Fibroblast of mammary gland (primary cell): ENCODE measurements around the gene GVQW3.

Experiments used
- DNase-seq: peaks from one replicate; pipeline ENCODE4 v3.0.0-alpha.2; 2010; ENCODE audit warnings: low read depth
- H3K4me3 ChIP-seq: 2 replicates; pipeline ENCODE4 v1.5.1; 2011; ENCODE audit warnings: low read depth, mild to moderate bottlenecking, low read length, moderate library complexity; ENCODE audit not compliant: control insufficient read depth
- TF ChIP-seq, protein P1 (sequence below): conservative IDR thresholded peaks from 2 replicates; pipeline ENCODE4 v1.5.1; 2011; ENCODE audit warnings: low read depth, low read length, inconsistent platforms; ENCODE audit not compliant: control insufficient read depth, insufficient read depth

Gene GVQW3

DNA sequence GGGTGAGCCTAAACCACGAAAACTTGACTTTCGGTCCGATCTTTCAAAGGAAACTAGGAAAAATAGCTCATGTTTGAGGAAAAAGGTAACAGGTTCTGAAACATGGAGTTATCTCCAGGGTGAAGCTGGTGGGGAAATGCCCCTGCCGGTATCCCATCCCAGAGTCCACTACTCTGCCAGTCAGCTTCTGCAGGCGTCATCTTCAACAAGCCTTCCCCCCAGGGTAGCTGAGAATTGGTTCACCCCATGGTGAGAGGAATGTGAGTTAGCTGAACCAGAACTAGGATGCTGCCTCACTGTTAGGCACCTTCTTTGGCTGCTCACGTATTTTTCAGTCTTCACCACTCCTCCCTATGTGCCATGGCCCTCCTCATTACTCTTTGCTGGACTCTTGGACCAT lies 1.1 kb downstream of the GVQW3 start:
- TF ChIP-seq, protein P1, sequence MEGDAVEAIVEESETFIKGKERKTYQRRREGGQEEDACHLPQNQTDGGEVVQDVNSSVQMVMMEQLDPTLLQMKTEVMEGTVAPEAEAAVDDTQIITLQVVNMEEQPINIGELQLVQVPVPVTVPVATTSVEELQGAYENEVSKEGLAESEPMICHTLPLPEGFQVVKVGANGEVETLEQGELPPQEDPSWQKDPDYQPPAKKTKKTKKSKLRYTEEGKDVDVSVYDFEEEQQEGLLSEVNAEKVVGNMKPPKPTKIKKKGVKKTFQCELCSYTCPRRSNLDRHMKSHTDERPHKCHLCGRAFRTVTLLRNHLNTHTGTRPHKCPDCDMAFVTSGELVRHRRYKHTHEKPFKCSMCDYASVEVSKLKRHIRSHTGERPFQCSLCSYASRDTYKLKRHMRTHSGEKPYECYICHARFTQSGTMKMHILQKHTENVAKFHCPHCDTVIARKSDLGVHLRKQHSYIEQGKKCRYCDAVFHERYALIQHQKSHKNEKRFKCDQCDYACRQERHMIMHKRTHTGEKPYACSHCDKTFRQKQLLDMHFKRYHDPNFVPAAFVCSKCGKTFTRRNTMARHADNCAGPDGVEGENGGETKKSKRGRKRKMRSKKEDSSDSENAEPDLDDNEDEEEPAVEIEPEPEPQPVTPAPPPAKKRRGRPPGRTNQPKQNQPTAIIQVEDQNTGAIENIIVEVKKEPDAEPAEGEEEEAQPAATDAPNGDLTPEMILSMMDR, result no peak
- no peak for DNase-seq
- H3K4me3 ChIP-seq, result no peak overlapping the region

DNA sequence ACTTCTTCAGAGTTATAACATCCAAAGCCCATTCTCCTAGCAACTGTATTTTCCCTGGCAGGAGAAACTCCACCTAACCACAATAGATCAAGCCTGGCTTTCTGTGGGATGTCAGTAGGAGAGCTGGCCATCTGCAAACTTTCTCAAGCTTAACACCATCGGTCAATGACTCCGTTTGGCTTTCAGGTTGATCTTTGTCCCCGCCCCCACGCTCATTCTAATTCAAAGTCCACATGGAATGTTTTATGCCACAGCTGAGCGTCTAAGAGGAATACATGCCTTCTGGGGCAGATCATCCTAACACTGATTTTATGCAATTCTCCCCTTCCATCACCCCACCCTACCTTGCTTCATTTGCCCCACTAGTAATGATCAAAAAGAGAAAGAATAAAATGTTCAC lies 4.8 kb downstream of the GVQW3 start:
- peak; percentile 19 for DNase-seq
- H3K4me3 ChIP-seq, result no peak overlapping the region
- TF ChIP-seq, protein P1, result no peak

DNA sequence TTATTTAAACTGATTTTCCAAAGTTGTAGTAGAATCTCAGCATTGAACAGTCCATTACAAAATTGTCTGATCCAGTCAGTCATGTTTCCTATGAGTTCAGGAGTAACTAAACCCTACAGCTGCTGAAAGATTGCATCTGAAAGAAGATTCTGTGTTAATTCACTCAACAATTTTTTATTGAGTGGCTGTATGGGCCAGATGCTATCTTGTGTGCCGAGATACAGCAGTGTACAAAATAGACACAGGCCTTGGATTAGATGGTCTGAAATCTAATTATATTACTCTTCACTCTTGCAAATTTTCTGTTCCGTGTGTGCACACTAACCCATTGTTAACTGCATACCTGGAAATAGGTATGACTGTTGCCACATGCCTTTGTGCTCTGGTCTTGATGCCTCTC lies 7.3 kb downstream of the GVQW3 start:
- no peak overlapping the region for H3K4me3 ChIP-seq

DNA sequence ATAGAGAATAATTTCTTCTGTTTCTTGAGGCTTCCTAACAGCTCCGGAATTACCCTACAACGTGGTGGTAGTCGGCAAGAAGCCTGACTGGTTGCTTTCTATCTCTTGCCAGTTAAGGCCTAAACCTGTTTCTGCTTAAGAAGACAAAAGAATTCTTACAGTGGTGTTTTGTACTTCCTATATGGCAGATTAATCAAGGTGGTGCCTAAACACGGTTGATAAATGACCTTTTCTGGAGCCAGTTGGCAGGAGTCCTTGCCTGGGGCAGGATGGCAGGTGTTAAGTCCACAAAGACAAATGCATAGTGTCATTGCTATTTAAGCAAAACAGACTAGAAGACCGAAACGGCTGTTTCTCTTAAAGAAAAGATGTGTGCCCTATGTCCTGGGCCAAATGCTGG lies 9.9 kb downstream of the GVQW3 start:
- no peak for DNase-seq
- no peak overlapping the region for H3K4me3 ChIP-seq
- TF ChIP-seq, protein P1, result no peak

More for the DNA sequence above, 7.3 kb downstream of the GVQW3 start:
- no peak for DNase-seq
- TF ChIP-seq, protein P1, result no peak

DNA sequence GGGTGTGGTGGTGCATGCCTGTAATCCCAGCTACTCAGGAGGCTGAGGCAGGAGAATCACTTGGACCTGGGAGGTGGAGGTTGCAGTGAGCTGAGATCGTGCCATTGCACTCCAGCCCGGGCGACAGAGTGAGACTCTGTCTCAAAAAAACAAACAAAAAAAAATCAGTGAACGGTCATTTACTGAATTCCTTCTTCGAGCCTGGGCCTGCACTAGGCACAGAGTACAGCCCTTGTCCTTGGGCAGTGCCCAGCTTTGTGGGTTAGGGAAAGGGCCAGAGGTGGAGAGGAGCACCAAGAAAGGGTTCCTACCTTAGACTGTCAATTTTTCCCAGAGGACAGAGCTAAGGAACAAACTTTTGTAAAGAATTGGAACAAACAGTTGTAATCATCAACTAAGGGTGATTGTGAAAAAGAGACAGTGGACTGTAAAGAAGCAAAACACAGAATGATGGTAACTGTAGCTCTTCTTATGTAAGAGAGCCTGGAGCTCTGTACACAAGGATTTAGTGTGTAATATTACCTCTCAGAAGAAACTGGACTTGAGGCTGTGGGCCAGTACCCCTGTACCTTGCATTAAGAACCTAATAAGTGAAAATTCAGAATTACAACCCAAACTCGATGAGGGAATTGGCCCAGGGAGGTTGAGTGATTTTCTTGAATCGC lies 10.8 kb downstream of the GVQW3 start:
- DNase-seq, result no peak
- TF ChIP-seq, protein P1, result no peak
- no peak overlapping the region for H3K4me3 ChIP-seq

DNA sequence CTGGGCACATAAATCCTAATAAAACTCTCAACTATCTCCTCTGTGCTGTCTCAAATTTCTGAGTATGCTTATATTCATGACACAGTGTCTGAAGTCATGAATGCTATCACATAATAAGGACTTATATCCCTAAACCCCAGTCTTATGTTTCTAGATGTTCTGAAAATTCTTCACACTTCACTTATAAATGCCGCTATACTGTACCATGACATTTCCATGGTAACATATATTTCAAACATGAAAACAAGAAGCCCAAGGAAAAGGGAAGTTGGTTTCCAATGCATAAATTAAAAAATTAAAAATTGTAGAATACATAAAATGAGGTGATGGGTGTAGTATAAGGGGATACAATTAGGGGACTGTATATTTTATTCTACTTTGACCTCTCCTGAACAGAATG lies 11.7 kb downstream of the GVQW3 start:
- TF ChIP-seq, protein P1, result no peak
- no peak for DNase-seq
- H3K4me3 ChIP-seq, result no peak overlapping the region

DNA sequence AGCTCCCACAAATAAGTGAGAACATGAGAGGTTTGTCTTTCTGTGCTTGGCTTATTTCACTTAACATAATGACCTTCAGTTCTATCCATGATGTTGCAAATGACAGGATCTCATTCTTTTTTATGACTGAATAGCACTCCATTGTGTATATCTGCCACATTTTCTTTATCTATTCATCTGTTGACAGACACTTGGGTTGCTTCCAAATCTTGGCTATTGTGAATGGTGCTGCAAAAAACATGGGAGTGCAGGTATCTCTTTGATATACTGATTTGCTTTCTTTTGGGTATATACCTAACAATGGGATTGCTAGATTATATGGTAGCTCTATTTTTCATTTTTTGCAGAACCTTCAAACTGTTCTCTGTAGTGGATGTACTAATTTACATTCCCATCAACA lies 13.3 kb downstream of the GVQW3 start:
- TF ChIP-seq, protein P1, result no peak
- H3K4me3 ChIP-seq, result no peak overlapping the region
- DNase-seq, result no peak
